GM20431 (cell line): ENCODE data around the gene PTP4A2.
"Not testable (repeated sequence)": the region's sequence is repeated elsewhere in the genome, so short reads cannot be mapped to it uniquely, and the experiment has no call there.

Experiments
- in situ Hi-C: fragments of 300-500 bp; cut with MseI, MboI; formaldehyde crosslinking; loops from one replicate; pipeline ENCODE4 v1.15.0; 2020; ENCODE audit warnings: low sequenced_read_pairs; ENCODE audit not compliant: unreplicated experiment

The PTP4A2 gene

GRCh38 chr1:31926853-31927660 is 11.1 kb downstream of the PTP4A2 start:
- in situ Hi-C loops: no loop called here

DNA sequence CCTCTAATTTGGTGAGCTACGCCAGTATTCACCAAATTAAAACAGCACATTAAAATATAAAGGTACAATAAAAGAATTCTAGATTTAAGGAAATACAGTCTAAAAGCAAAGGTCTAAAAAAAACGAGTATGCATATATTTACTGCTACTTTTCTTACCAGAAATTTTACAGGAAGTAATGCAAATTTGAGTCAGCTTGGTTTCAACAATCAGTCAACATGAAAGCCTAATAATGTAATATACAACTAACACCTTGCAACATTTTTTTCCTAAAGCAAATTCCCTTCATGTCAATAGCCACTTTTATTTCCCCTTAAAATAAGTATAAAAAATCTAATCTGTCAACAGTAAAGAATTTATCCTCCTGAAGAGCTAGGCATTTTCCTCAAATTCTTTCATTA is 11.9 kb downstream of the PTP4A2 start:
- in situ Hi-C loops: no loop called here

DNA sequence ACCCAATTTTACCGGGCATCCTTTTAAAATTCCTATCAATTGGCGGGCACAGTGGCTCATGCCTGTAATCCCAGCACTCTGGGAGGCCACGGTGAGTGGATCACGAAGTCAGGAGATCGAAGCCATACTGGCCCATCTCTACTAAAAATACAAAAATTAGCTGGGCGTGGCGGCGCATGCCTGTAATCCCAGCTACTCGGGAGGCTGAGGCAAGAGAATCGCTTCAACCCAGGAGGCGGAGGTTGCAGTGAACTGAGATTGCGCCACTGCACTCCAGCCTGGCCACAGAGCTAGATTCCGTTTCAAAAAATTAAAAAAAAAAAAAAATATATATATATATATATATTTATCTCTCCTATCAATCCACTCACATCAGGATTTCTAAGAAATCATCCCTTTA is 12.3 kb downstream of the PTP4A2 start:
- in situ Hi-C loops: not testable (repeated sequence)

GRCh38 chr1:31924839-31925238 is 13.3 kb downstream of the PTP4A2 start:
- in situ Hi-C loops: no loop called here

- in situ Hi-C loops: no loop called here
Observed at GRCh38 chr1:31923901-31924535, 14.2 kb downstream of the PTP4A2 start.

GRCh38 chr1:31920956-31921355 is 17.2 kb downstream of the PTP4A2 start:
- in situ Hi-C loops: no loop called here

DNA sequence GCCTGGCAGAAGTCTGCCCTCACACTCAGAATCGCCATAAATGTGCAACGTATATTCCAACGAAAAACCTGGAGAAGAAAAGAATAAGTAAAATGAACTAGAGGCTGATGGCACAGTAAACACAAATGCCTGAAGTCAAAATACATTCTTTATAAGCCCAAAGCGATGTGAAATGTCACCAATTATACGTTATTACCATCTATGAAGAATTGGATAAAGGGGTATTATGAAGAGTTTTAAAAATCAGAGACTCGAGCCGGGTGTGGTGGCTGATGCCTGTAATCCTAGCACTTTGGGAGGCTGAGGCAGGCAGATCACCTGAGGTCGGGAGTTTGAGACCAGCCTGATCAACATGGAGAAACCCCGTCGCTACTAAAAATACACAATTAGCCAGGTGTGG is 18.6 kb downstream of the PTP4A2 start:
- in situ Hi-C loops: no loop called here

GRCh38 chr1:31915438-31915837 is 22.7 kb downstream of the PTP4A2 start:
- in situ Hi-C loops: no loop called here

DNA sequence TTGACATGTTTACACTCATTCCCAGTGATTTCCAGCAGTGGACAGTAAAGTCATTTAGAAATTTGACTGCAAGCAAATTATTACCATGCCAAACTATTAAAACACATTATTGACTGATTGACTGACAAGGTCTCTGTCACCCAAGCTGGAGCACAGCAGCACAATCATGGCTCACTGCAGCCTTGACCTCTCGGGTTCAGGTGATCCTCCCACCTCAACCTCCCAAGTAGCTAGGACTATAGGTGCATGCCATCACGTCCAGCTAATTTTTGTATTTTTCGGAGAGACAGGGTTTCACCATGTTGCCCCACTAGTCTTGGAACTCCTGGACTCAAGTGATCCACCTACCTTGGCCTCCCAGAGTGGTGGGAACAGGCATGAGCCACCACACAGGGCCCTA is 24.2 kb downstream of the PTP4A2 start:
- in situ Hi-C loops: no loop called here

DNA sequence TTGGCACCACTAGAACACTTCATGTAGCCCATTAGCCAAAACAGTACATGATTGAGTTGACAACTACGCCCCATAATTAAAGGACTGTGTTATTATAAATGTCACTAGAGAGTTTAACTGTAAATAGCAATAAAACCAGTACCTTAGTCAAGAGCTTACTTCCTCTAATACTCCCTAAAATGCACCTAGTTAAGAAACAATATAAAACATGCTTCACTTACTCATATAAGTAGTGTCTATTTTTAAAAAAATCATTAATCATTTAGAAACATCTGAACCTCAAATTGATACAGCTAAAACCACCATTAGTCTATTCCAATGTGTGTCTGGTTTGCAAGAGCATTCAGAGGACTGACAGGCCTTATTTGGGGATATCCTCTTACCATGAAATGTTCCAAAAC is 25.3 kb downstream of the PTP4A2 start:
- in situ Hi-C loops: no loop called here

DNA sequence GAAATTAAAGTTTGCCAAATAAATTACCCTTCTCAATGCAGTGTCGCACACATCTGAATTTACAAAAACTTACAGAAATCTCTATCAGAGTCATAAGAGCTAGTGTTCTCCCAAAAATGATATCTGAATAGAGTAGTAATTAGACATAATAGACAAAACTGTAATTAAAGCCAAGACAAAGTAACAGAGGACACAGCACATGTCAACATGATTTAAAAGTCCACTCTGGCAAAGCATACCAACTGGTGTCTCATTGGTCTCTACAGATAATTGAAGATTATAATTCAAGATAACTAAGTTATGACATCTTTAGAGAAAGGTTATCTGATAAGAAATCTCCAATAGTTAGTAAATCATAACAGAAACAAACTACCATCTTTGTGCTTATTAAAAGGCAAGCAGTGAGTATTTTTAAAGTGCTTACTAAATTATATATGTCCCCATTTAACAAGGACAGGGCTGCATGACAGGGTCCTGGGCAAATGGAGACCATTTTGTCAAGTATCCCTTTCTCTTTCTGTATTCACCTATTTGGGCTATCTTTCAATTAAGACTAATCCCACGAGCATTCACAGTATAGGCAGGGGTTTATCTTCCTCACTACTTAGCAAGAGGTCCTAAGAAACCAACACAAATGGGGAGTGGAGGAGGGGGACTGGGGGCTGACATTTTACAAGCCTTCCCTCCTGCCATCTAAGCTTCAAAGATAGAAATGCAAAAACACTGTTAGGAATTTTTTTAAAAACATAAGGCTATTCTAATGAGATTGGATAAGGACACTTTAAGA is 26.0 kb downstream of the PTP4A2 start:
- in situ Hi-C loops: no loop called here

- in situ Hi-C loops: no loop called here
Observed at GRCh38 chr1:31910933-31911332, 27.2 kb downstream of the PTP4A2 start.

DNA sequence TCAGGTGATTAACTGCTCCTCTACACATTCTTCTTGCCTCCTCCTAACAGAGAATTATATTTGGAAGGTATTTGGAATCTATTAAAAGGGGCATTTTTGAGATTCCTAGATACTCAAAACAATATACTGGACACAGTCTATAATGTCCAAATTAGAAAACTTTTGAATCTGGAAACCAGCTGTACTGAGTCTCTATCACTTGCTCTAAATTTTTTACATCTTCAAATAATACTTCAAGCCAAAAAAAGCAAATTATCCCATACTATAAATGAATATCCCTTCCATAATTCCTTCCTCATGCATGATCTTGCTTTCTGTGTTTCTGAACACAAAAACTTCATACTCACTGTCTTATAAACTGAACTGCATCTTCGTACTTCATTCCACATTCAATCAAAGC is 28.5 kb downstream of the PTP4A2 start:
- in situ Hi-C loops: no loop called here

DNA sequence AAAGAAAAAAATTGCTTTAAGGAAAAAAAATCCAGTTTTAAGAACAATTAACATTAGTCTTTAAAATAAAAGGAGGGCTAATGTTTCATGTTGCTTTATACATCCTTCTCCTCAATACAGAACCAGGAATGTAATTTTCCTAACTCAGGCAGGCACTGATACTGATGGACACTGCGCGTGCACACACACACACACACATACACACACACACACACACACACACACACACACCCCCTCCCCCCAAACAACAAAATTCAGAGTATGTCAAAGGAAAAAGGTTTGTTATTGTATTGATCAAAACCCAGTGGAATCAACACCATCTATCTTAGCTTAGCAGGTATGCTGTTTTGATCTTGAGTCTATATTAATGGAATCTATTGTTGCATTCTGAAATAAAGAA is 31.6 kb downstream of the PTP4A2 start:
- in situ Hi-C loops: no loop called here

DNA sequence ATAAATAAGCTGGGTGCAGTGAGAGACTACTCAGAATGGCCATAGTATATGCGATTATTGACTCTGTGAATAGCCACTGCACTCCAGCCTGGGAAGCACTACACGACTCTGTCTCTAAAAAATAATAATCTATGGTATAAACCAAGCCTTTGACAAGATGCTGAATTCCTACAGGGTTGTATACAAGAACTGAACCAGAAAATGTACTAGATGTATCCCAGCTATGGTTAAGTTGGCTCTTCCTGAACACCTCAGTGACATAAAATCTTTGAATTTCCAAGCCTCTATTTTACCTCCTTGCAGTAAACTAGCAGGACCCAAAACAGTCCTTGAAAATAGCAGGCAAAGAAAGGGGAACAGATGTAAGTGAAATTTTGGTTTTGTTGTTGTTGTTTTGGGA is 32.5 kb downstream of the PTP4A2 start:
- in situ Hi-C loops: no loop called here

- in situ Hi-C loops: no loop called here
Observed at GRCh38 chr1:31905093-31905509, 33.1 kb downstream of the PTP4A2 start.

DNA sequence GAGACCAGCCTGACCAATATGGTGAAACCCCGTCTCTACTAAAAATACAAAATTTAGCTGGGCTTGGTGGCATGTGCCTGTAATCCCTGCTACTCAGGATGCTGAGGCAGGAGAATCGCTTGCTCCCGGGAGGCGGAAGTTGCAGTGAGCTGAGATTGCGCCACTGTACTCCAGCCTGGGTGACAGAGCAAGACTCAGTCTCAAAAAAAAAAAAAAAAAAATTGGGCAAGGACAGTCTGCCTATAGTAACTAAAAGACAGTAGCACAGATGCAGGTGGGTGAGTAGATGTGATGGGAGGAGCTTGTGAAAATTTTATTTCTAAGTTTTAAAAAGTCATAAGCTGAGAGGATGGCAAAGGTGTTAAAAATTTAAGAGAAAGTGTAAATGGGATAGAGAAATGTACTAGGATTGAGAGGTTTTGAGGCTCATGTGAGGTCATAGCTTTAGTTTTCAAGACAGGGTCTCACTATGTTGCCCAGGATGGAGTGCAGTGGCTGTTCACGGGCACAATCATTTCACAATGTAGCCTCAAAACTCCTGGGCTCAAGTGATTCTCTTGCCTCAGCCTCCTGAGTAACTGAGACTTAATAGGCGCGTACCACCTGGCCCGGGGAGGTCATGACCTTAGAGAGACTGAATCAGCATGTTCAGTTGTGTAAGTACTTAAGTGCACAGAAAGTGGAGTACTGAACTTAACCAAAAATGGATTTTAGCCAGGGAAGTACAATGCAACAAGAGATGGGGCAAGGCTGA is 33.7 kb downstream of the PTP4A2 start:
- in situ Hi-C loops: no loop called here

DNA sequence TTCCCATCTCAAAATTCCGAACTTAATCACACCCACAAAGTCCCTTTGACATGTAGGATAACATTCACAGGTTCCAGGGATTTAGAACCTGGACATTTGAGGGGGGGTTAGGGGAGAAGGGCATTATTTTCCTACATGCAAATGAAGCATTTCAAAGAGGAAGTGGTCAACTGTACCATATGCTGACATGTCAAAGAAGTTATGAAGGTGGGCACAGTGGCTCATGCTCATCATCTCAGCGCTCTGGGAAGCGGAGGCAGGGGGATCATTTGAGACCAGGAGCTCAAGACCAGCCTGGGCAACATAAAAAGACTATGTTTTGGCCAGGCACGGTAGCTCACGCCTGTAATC is 35.7 kb downstream of the PTP4A2 start:
- in situ Hi-C loops: no loop called here

DNA sequence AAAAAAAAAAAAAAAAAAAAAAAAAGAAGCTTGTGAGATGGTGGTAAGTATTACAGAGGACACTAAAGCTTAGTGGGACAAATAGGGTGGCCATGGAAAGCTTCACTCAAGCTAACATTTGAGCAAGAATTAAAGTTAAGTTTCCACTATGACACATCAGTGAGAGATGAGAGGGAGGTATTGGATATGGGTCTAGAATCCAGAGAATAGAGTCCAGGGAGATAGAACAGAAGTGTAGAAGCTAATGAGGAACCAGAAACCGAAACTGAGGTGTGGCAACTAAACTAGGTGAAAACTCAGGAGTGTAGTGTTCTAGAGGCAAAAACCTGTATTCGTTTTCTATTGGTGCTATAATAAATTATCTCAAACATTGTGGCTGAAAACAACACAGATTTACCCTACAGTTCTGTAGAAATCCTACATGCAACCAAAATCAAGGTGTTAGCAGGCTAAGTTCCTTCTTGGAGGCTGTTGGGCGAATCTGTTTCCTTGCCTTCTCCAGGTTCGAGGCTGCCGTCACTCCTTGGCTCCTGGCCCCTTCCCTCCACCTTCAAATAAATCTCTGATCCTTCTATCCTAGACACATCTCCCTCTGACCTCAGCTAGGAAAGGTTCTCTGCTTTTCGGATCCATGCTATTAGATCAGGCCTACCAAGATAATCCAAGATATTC is 36.2 kb downstream of the PTP4A2 start:
- in situ Hi-C loops: no loop called here

GRCh38 chr1:31900790-31901189 is 37.4 kb downstream of the PTP4A2 start:
- in situ Hi-C loops: no loop called here
